GM12892 (cell line): Measurements from ENCODE around the gene IDUA.

ENCODE experiments used
- POLR2A ChIP-seq: IDR thresholded peaks from 2 replicates; pipeline ENCODE4 v1.6.1; 2011; ENCODE audit warnings: low read depth, low read length, control low read depth
- POLR2AphosphoS5 ChIP-seq: IDR thresholded peaks from 2 replicates; pipeline ENCODE4 v1.6.1; 2011; ENCODE audit warnings: low read depth, low read length, control low read depth
- TAF1 ChIP-seq: IDR thresholded peaks from 2 replicates; pipeline ENCODE4 v1.6.1; 2011; ENCODE audit warnings: low read depth, mild to moderate bottlenecking, control low read depth, low read length, borderline replicate concordance

DNA sequence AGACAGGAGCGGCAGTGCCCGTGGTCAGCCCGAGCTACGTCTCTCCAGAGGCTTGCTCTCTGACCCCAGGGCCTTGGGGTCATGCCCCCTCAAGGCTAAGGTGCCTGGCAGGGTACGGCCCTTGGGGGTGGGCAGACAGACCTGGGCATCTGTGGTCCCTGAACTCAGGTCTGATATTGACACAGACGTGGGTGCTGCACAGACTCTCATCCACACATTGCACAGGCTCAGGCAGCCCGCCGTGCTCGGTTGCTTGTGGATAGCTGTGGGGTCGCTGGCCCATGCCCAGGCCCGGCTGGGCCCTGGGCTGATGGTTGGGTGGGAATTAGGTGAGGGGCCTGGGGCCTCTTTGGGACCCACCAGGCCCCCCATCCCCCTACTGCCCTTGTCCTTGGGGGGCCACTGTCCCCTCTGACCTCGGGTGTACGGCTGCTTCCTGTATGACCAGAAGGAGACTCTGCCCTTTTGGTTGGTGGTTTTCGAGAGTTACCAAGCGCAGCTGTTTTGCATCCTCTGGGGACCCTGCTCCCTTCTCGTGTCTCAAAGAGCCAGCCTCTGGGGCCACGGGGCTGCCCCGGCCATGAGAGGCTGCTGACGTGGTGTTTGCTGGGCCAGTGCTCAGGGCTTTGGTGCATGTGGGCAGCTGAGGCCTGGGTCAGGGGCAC, 34.7 kb downstream of the IDUA start:
- TF ChIP-seq POLR2AphosphoS5: no peak
- no peak for TF ChIP-seq TAF1
- no peak for TF ChIP-seq POLR2A
